ENCODE data around the gene SURF6. TPM values are rescaled to one million over a fixed set of nuclear protein-coding genes. Genes with fewer than 3 reads are reported as not detected.
"Not testable (repeated sequence)": the region's sequence is repeated elsewhere in the genome, so short reads cannot be mapped to it uniquely, and the experiment has no call there.

SURF6 gene
- total RNA-seq, 4 donors from 2014 or later, result 10.5 to 47.8 (median 14.5) TPM

- no peak for ATAC-seq (ENCODE audit: low FRiP score)
Measured at GRCh38 chr9:133323991-133324703, 11.8 kb downstream of the SURF6 start.

GRCh38 chr9:133323211-133323610, 12.8 kb downstream of the SURF6 start:
- ATAC-seq (ENCODE audit: low FRiP score), result no peak
- no peak for DNase-seq (ENCODE audit: low spot score)
- TF ChIP-seq CTCF (IDR thresholded peaks at IDR 0.05), result no peak

More at GRCh38 chr9:133323991-133324703, 11.8 kb downstream of the SURF6 start:
- TF ChIP-seq CTCF (IDR thresholded peaks at IDR 0.05), result no peak
- DNase-seq (ENCODE audit: low spot score), result no peak

- no peak for ATAC-seq (ENCODE audit: low FRiP score)
- DNase-seq (ENCODE audit: low spot score), result no peak
- TF ChIP-seq CTCF (IDR thresholded peaks at IDR 0.05), result no peak
Measured at GRCh38 chr9:133322701-133323100, 13.3 kb downstream of the SURF6 start.

DNA sequence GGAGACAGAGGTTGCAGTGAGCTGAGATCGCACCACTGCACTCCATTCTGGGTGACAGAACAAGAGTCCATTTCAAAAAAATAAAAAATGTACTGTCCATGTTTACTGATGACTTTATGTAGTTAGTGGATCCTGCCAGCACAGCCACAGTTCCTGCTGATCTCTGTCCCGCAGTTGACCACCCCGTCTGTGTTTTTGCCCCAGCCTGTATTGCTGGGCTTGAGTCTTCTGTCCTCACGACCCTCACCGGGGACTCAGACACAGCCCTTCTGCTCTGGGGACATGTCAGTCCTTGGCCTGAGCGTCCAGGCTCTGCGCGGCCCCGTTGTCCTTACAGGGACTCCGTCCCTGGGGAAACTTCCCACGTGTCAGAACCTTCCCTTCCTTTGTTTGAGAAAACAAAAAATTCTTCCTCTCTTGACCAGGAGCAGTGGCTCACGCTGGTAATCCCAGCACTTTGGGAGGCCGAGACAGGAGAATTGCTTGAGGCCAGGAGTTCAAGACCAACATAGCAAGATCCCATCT, 14.5 kb downstream of the SURF6 start:
- TF ChIP-seq CTCF (IDR thresholded peaks at IDR 0.05), result no peak
- no peak for ATAC-seq (ENCODE audit: low FRiP score)
- no peak for DNase-seq (ENCODE audit: low spot score)

DNA sequence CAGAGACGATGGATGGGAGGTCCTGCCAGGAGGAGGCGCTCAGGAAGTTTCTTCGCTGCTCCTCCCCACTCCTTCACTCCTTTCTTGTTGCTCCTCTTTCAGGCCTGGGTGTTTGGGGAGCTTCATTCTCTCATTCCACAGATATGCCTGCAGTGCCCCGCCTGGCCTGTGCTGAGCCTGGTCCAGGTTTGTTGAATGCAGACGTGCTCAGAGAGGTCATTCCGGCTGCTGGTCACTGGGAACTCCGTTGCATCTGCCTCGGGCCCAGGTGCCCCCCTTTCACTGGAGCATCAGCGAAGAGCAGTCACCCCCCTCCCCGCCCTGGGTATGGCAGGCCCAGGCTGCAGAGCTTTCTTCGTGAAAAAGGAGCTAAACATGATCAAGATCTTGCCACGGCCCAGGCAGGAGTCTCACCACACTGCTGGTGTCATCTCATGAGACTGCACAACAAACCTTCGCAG, 15.5 kb downstream of the SURF6 start:
- ATAC-seq (ENCODE audit: low FRiP score), result no peak
- DNase-seq (ENCODE audit: low spot score), result no peak
- no peak for TF ChIP-seq CTCF (IDR thresholded peaks at IDR 0.05)

- not testable (repeated sequence) for DNase-seq (ENCODE audit: low spot score)
Measured at GRCh38 chr9:133317551-133317950, 18.4 kb downstream of the SURF6 start.

DNA sequence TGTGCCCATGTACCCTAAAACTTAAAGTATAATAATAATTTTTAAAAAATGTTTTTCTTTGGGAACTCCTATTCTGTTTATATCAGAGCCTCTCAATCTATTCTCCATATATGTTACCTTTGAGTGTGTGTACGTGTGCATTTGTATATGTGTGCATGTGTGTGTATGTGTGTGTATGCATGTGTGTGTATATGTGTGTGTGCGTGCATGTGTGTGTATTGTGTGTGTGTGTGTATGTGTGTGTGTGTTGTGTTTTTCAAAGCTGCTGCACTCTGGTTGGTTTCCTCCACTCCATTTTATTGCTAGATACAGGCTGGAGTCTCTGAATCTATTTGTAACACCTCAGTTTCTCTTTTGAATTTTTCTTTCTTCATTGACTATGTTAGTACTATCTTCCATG, 20.0 kb downstream of the SURF6 start:
- no peak for DNase-seq (ENCODE audit: low spot score)
- no peak for ATAC-seq (ENCODE audit: low FRiP score)
- no peak for TF ChIP-seq CTCF (IDR thresholded peaks at IDR 0.05)

More at GRCh38 chr9:133317551-133317950, 18.4 kb downstream of the SURF6 start:
- ATAC-seq (ENCODE audit: low FRiP score), result not testable (repeated sequence)

Data from omental fat pad (tissue), 4 donors.